HG03097 (cell line): Measurements from ENCODE around the gene DGCR8.

Experiments
- ATAC-seq: cut with Tn5 transposase; IDR thresholded peaks from one replicate; pipeline ENCODE4 v1.9.1; 2021; ENCODE audit not compliant: unreplicated experiment, low FRiP score

DGCR8 gene

DNA sequence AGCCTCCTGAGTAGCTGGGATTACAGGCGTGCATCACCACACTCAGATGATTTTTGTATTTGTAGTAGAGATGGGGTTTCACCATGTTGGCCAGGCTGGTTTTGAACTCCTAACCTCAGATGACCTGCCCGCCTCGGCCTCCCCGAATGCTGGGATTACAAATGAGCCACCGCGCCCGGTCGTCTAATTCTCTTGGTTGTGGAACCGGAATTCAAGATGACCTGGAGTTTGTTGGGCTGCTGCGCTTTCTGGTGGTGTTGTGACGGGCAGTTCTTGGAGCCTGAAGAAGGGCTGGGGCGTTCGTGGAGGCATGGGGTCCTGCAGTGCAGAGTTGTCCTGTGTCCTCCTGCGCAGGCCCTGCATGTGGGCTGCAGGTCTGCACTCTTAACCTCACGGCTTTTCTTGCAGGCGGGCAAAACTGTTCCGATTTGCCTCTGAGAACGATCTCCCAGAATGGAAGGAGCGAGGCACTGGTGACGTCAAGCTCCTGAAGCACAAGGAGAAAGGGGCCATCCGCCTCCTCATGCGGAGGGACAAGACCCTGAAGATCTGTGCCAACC, 41.9 kb downstream of the DGCR8 start:
- ATAC-seq: no peak

- ATAC-seq: no peak
These were observed 43.5 kb downstream of the DGCR8 start for GRCh38 chr22:20123366-20124082.

GRCh38 chr22:20124083-20124787, 44.2 kb downstream of the DGCR8 start:
- ATAC-seq: no peak

DNA sequence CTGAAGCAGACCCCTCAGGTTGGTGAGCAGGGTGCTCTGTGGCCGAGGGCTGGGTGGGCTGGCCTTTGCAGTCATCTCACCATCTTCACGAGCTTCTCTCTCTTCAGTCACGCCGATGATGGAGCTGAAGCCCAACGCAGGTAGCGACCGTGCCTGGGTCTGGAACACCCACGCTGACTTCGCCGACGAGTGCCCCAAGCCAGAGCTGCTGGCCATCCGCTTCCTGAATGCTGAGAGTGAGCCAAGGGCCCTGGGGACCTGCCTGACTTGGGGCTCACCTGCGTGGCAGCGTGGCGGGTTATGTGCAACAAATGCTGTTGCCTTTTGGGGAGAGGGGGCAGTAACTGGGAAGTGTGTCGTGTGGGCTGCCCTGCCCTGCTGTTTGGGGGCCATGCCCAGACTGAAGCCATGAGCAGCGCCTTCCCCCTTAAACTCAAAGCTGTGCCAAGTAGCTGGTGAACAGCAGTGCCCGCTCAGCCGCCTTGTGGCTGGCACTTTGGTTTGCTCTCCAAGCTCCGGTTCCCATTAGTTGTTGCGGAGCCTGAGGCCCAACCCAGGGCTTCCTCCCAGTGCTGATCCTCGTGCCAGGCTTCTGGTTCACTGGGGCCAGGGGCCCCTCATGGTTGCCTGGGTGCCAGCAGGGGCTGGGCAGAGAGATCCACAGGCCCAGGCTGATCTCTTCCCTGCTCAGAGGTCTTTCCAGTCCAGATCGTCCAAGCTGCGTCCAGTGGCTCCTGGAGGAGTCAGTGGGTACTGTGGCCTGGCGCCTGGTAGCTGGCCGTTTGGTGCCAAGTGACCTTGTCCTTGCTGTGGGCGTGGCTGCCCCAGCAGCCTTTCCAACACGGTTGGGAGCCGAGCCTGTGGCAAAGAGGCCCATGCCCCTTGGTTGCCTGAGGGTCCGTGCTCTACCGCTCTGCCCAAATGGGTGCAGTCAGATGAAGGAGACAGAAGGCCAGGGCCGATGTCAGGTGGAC, 45.4 kb downstream of the DGCR8 start:
- no peak for ATAC-seq

- no peak for ATAC-seq
These were observed 46.4 kb downstream of the DGCR8 start for GRCh38 chr22:20126284-20127029.

DNA sequence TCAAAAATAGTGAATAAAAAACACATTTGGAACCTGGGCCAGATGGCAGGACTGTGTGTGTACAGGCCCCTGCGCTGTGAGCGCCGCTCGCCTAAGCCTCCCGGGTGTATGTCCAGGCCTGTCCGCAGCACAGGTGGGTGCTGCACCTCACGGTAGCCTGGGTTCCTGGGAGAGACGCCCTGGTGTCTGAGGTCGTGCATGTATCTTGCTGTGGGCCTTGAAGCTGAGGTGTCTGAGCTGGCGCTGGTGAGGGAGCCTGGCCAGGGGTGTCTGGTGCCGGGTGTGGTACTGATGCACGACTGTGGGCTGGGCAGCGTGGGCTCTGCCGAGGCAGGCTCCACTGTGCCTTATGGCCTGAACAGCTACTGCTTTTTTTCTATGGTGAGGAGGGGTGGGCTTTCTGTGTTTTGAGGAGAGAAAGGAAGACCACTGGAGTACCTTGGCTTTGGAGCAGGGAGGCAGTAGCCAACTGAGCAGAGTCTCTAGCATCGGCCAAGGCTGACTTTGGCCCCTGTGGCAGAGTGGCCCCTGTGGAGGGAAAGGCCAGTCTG, 47.4 kb downstream of the DGCR8 start:
- ATAC-seq: no peak

DNA sequence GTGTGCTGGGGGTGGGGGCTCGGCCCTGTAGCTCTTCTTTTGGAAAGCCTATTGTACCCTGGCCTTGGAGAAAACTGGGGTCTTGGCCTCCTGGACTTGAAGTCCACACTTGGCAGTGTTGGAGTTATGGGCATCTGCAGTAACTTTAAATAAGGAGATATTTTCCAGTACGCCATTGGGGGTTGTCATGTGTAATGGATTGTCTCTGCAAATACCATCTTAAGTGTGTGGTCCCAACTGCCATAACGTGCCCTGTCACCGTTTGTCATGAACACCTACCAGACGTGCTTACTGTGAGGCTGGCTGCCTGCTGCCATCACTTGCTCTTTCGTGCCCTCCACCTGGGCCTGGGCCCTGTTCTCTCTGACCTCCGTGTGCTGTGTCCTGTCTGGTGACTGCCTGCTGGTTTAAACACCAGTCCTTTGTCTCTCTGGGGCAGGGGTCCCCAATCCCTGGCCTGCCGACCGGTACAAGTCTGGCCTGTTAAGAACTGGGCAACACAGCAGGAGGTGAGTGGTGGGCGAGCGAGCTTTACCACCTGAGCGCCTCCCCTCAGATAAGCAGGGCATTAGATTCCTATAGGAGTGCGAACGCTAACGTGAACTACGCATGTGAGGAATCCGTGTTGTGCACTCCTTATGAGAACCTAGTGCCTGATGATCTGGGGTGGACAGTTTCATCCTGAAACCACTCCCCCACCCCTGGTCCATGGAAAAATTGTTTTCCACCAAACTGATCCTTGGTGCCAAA, 48.0 kb downstream of the DGCR8 start:
- no peak for ATAC-seq

DNA sequence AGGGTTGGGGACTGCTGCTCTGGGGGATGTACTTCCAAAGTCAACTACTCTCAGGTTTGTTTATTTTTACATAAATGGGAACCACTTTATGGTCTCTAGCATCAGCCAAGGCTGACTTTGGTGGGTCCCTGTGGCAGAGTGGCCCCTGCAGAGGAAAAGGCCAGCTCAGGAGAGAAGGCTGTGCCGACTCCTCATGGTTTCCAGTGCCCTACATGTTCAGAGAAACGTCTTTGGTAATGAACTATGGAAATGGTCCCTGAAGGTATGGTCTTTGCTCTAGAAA, 48.5 kb downstream of the DGCR8 start:
- no peak for ATAC-seq

- no peak for ATAC-seq
These were observed 49.1 kb downstream of the DGCR8 start for GRCh38 chr22:20128902-20129746.

GRCh38 chr22:20129747-20130014, 49.6 kb downstream of the DGCR8 start:
- no peak for ATAC-seq

- ATAC-seq: no peak
These were observed 50.3 kb downstream of the DGCR8 start for GRCh38 chr22:20130319-20130718.

- peak; percentile 45 for ATAC-seq
These were observed 50.9 kb downstream of the DGCR8 start for GRCh38 chr22:20130731-20131596.

DNA sequence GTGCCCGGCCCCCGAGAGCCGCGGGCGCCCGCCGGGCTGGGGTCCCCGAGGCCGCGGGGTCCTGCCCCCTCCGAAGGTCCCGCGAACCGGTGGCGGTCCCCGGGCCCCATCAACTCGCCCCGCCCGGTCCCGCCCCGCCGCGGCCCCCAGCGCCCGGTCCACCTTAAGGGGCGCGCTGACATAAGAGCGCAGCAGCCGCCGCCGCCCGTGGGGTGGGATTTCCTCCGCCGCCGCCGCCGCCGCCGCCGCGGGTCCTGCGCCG, 51.5 kb downstream of the DGCR8 start, which contains the start of gene ZDHHC8:
Gene ZDHHC8 (plus strand): TSS at position 208 of the 262 bp plus-strand sequence. CDS start 144 bp downstream, outside the sequence.
- ATAC-seq: peak; percentile 22

DNA sequence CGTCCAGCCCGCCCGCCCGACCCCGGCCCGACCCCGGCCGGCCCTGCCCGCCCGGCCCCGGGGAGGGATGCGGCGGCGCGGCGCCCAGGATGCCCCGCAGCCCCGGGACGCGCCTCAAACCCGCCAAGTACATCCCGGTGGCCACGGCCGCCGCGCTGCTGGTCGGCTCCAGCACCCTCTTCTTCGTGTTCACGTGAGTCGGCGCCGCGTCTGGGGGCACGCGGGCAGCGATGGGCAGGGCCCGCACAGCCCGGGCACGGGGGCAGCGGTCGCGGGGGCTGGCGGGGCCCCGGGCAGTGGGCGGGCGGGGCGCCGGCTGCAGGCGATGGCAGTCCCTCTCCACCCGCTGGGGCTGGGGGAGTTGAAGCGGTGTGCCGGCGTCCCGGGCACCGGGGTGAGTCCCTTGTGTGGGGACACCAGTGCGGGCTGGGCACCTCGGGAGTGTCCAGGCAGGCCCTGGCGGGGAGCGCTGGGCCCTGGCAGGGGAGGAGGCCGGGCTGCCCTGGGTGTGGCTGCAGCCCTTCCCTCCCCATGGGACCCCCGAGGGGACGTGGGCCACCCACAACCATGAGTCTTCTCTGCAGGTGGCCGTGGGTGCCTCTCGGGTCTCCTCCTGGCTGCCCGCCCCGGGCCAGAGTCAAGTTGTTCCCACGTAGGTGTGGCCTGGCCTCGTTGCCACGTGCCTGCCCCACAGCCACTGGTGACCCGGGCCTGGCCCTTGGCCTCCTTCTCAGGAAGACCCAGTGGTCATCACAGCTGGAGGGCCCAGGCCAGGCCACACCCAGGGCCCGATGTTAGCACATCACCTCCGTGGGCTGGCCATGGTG, 52.0 kb downstream of the DGCR8 start:
- peak; percentile 2 for ATAC-seq

DNA sequence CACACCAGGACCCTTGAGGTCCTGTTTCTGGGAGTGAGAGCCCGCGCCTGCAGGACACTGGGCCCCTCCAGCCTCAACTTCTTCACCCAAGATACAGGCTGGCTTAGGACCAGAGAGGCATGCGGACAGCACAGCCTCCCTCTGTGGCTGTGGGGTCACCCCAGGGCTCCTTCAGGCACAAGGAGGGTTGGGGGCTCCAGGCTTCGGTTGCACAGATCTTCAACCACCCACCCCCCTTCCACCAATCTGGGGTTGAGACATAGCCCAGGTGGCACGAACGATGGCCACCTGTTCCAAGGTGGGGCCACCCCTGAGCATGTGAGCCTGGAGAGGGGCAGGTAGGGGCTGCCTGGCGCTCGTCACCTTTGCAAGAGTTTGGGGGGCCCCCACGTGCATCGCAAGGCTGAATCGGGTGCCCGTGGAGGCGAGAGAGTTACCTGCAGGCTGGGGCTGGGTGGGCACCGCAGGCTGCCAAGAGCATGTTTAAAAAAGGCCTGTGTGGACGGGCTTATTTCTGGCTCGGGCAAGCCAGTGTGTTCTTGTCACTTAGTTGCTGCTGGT, 52.7 kb downstream of the DGCR8 start:
- ATAC-seq: no peak

- no peak for ATAC-seq
These were observed 54.0 kb downstream of the DGCR8 start for GRCh38 chr22:20133930-20134549.
